ENCODE measurements around the gene CISH. TPM values are rescaled to one million over a fixed set of nuclear protein-coding genes. Genes with fewer than 3 reads are reported as not detected.

Gene CISH
- total and polyA plus RNA-seq, 10 of the 15 experiments (the other 5 are each of a cell fraction or from before 2014, with no cell fraction given): 0.21 to 4.4 (median 1.8) TPM

DNA sequence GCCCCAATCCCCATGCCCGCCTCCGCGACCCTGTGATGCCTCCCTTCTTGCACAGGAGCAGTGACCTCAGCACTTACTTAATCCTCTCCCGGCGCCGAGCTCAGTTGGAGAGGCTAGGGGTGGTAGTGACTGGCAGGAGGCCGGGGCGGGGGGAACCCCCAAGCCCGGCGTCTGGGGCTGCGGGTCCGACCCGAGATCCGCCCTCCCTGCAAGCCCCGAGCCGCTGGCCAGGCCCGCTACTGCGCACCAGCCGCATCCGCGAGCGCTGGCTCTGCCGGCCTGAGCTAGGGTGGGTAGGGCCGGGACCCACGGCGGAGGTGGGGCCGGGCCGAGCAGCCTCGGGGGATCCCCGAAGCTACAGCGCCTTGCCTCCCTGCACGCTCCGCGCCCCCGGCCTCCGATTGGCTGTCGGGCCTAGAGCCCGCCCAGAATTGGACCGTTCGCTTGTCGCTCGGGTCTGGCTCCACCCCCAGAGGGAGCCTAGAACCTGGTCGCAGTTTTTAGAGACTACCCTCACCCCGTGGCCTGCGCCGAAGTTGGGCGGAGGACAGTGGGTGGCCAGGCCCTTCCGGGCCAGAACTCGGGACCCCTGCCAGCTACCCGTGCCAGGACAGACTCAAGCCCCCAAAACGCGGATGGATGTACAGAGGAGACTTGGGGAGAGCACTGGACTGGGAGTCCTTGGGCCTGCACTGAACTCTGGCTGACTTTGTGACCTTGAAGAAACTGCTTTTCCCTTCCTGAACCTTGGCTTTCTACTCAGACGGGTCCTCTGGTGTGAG is 44.0 kb downstream of the CISH start, which contains the start of gene C3orf18:
Gene C3orf18 (minus strand): TSS at position 362 of the 782 bp plus-strand sequence. CDS start 2,048 bp downstream, outside the sequence.
- no peak within 1 kb of the TSS for H3K27ac ChIP-seq (ENCODE audit: control insufficient read depth, insufficient read depth)
- POLR2A ChIA-PET: interaction anchor here (0.9 to 2.5 kb wide), 16 partner anchors 18 to 1417 kb away, joined by 3 to 14 read pairs (median 6); partner anchors contain the start of genes CISH, CYB561D2, MAPKAPK3 and NPRL2
- WGBS (ENCODE audit: insufficient coverage, insufficient replicate concordance, low lambda C conversion rate, missing lambda C conversion rate): 2% methylated on average over 34 of the region's 53 CpGs
- H3K79me2 ChIP-seq (ENCODE audit: control insufficient read depth, insufficient read depth, low read length): peaks cover 5% of the 10 kb centered on the region
- CTCF ChIA-PET: interaction anchor here (0.7 to 9.9 kb wide), 12 partner anchors 10 to 1114 kb away, joined by 3 to 164 read pairs (median 6); partner anchors contain the start of genes CISH and MAPKAPK3
- H3K9me3 ChIP-seq (replicated peaks; ENCODE audit: control insufficient read depth, insufficient read depth, low read length): no peaks in the 10 kb centered on the region
- DNase-seq (ENCODE audit: low read depth, low spot score) (peak; percentile 71), FAIRE-seq (peak; percentile 95), ATAC-seq (peak; percentile 88)
- H4K20me1 ChIP-seq (ENCODE audit: control insufficient read depth, insufficient read depth): no peaks in the 10 kb centered on the region
- peaks cover 13% of the 10 kb centered on the region for H3K4me1 ChIP-seq (ENCODE audit: control insufficient read depth, insufficient read depth, low read length)
- H2AFZ ChIP-seq (ENCODE audit: control insufficient read depth, low read depth, low read length): peak within 1 kb of the TSS; percentile 76
- intact Hi-C loops (cut with micrococcal nuclease; ENCODE audit: unreplicated experiment) (loop anchor here (5.0 kb wide), 1 partner anchor 820 kb away; the partner anchor contains the start of gene MANF), in situ Hi-C loops (cut with MboI) (no loop called here)
- no TSS peak for BruUV-seq (replicated peaks)
- RAD21 ChIA-PET (ENCODE audit: unreplicated experiment): interaction anchor here (0.7 to 2.0 kb wide), 8 partner anchors 22 to 933 kb away, joined by 3 to 14 read pairs (median 4); partner anchors contain the start of gene CISH
- SMC1A ChIA-PET (ENCODE audit: uncharacterized antibody, unreplicated experiment): interaction anchor here (1.0 to 2.9 kb wide), 5 partner anchors 23 to 48 kb away, joined by 3 to 21 read pairs (median 3); partner anchors contain the start of gene CISH
- peak within 1 kb of the TSS; percentile 81; the same call in 1 of the 2 replicates for H3K4me3 ChIP-seq
- no peaks in the 10 kb centered on the region; a peak in 1 of 4 replicates for H3K36me3 ChIP-seq (ENCODE audit: control insufficient read depth in 2 of 2, insufficient read depth in 2 of 2, low read length in 1 of 2)
- peak within 1 kb of the TSS; percentile 72 for H3K9ac ChIP-seq (ENCODE audit: control insufficient read depth, insufficient read depth, low read length)
- H3K27me3 ChIP-seq (replicated peaks in 1 of 2; ENCODE audit: control insufficient read depth in 2 of 2, insufficient read depth in 2 of 2, low read length in 1 of 2): no peaks in the 10 kb centered on the region
- peak within 1 kb of the TSS; percentile 96 for H3K4me2 ChIP-seq (ENCODE audit: control insufficient read depth, insufficient read depth)
- TF ChIP-seq, protein P1, sequence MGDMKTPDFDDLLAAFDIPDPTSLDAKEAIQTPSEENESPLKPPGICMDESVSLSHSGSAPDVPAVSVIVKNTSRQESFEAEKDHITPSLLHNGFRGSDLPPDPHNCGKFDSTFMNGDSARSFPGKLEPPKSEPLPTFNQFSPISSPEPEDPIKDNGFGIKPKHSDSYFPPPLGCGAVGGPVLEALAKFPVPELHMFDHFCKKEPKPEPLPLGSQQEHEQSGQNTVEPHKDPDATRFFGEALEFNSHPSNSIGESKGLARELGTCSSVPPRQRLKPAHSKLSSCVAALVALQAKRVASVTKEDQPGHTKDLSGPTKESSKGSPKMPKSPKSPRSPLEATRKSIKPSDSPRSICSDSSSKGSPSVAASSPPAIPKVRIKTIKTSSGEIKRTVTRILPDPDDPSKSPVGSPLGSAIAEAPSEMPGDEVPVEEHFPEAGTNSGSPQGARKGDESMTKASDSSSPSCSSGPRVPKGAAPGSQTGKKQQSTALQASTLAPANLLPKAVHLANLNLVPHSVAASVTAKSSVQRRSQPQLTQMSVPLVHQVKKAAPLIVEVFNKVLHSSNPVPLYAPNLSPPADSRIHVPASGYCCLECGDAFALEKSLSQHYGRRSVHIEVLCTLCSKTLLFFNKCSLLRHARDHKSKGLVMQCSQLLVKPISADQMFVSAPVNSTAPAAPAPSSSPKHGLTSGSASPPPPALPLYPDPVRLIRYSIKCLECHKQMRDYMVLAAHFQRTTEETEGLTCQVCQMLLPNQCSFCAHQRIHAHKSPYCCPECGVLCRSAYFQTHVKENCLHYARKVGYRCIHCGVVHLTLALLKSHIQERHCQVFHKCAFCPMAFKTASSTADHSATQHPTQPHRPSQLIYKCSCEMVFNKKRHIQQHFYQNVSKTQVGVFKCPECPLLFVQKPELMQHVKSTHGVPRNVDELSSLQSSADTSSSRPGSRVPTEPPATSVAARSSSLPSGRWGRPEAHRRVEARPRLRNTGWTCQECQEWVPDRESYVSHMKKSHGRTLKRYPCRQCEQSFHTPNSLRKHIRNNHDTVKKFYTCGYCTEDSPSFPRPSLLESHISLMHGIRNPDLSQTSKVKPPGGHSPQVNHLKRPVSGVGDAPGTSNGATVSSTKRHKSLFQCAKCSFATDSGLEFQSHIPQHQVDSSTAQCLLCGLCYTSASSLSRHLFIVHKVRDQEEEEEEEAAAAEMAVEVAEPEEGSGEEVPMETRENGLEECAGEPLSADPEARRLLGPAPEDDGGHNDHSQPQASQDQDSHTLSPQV (IDR thresholded peaks at IDR 0.05): no peak
- peak; percentile 97 for TF ChIP-seq DPF2 (IDR thresholded peaks at IDR 0.05)
- TF ChIP-seq, protein P2, sequence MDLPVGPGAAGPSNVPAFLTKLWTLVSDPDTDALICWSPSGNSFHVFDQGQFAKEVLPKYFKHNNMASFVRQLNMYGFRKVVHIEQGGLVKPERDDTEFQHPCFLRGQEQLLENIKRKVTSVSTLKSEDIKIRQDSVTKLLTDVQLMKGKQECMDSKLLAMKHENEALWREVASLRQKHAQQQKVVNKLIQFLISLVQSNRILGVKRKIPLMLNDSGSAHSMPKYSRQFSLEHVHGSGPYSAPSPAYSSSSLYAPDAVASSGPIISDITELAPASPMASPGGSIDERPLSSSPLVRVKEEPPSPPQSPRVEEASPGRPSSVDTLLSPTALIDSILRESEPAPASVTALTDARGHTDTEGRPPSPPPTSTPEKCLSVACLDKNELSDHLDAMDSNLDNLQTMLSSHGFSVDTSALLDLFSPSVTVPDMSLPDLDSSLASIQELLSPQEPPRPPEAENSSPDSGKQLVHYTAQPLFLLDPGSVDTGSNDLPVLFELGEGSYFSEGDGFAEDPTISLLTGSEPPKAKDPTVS (IDR thresholded peaks at IDR 0.05; ENCODE audit: low read depth, low read length): no peak
- TF ChIP-seq SMAD5 (IDR thresholded peaks at IDR 0.05; ENCODE audit: low read depth): no peak
- TF ChIP-seq MXI1 (IDR thresholded peaks at IDR 0.05; ENCODE audit: low read depth, low read length): no peak
- TF ChIP-seq CHD1 (IDR thresholded peaks at IDR 0.05; ENCODE audit: low read depth, low read length): no peak
- TF ChIP-seq, protein P3, sequence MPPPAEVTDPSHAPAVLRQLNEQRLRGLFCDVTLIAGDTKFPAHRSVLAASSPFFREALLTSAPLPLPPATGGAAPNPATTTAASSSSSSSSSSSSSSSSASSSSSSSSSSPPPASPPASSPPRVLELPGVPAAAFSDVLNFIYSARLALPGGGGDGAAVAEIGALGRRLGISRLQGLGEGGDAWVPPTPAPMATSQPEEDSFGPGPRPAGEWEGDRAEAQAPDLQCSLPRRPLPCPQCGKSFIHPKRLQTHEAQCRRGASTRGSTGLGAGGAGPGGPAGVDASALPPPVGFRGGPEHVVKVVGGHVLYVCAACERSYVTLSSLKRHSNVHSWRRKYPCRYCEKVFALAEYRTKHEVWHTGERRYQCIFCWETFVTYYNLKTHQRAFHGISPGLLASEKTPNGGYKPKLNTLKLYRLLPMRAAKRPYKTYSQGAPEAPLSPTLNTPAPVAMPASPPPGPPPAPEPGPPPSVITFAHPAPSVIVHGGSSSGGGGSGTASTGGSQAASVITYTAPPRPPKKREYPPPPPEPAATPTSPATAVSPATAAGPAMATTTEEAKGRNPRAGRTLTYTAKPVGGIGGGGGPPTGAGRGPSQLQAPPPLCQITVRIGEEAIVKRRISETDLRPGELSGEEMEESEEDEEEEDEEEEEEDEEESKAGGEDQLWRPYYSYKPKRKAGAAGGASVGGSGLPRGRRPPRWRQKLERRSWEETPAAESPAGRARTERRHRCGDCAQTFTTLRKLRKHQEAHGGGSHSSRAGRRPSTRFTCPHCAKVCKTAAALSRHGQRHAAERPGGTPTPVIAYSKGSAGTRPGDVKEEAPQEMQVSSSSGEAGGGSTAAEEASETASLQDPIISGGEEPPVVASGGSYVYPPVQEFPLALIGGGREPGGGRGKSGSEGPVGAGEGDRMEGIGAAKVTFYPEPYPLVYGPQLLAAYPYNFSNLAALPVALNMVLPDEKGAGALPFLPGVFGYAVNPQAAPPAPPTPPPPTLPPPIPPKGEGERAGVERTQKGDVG (CRISPR knock-in tag; IDR thresholded peaks at IDR 0.05): no peak
- no peak for TF ChIP-seq HCFC1 (IDR thresholded peaks at IDR 0.05; ENCODE audit: low read length)
- TF ChIP-seq BACH1 (IDR thresholded peaks at IDR 0.05; ENCODE audit: borderline replicate concordance): peak; percentile 9; the same call in 1 of the 2 replicates
- no peak for TF ChIP-seq MTA3 (IDR thresholded peaks at IDR 0.05; ENCODE audit: borderline replicate concordance, low read length)
- no peak for TF ChIP-seq MYC (IDR thresholded peaks at IDR 0.05; ENCODE audit: insufficient read depth, insufficient read length, insufficient replicate concordance, low read length, severe bottlenecking)
- TF ChIP-seq KAT2A (conservative IDR thresholded peaks at IDR 0.05; ENCODE audit: control insufficient read depth, low read depth, low read length): no peak
- no peak for TF ChIP-seq CBFB (IDR thresholded peaks at IDR 0.05; ENCODE audit: low read depth)
- no peak for TF ChIP-seq ATF7 (IDR thresholded peaks at IDR 0.05; ENCODE audit: low read depth)

All from GM12878 (cell line).